Thymus (tissue), 11 donors: ENCODE results near the gene EHMT2. TPM values are rescaled to one million over a fixed set of nuclear protein-coding genes. Genes with fewer than 3 reads are reported as not detected.
A peak's percentile ranks its signal among the peaks of the same experiment; 100 is the strongest.
"Not testable (repeated sequence)": the region's sequence is repeated elsewhere in the genome, so short reads cannot be mapped to it uniquely, and the experiment has no call there.

Experiments used
- DNase-seq, 9 donors: peaks; one replicate each; pipeline ENCODE4 v3.0.0-alpha.2; 2013; ENCODE audit warnings: low spot score in 9 of 9, low read depth in 6 of 9, missing footprints in 1 of 9
- H3K27ac ChIP-seq, 2 donors: one replicate each; pipeline ENCODE4 v1.5.1; 2013; ENCODE audit warnings: control low read depth in 1 of 2, low read depth in 1 of 2, low read length in 1 of 2, mild to moderate bottlenecking in 1 of 2, moderate library complexity in 1 of 2
- H3K27me3 ChIP-seq, 2 donors: one replicate each; pipeline ENCODE4 v1.5.1; 2013; ENCODE audit warnings: low read length in 1 of 2; ENCODE audit not compliant: control insufficient read depth in 2 of 2, insufficient read depth in 1 of 2
- H3K36me3 ChIP-seq, 2 donors: one replicate each; pipeline ENCODE4 v1.5.1; 2013; ENCODE audit warnings: low read length in 1 of 2, mild to moderate bottlenecking in 1 of 2, moderate library complexity in 1 of 2; ENCODE audit not compliant: control insufficient read depth in 2 of 2, insufficient read depth in 2 of 2
- H3K4me1 ChIP-seq, 2 donors: one replicate each; pipeline ENCODE4 v1.5.1; 2013; ENCODE audit warnings: low read length in 2 of 2; ENCODE audit not compliant: control insufficient read depth in 2 of 2, insufficient read depth in 2 of 2
- H3K4me3 ChIP-seq, 2 donors: one replicate each; pipeline ENCODE4 v1.5.1; 2013; ENCODE audit warnings: low read length in 2 of 2, control low read depth in 1 of 2, mild to moderate bottlenecking in 1 of 2
- H3K9me3 ChIP-seq, 2 donors: one replicate each; pipeline ENCODE4 v1.5.1; 2013; ENCODE audit warnings: low read length in 1 of 2, mild to moderate bottlenecking in 1 of 2; ENCODE audit not compliant: control insufficient read depth in 2 of 2, insufficient read depth in 1 of 2
- WGBS: extraction: QIAGEN DNeasy Blood & Tissue Kit; methylation state at CpG from one replicate; pipeline ENCODE4 v1.1.7; 2013; 5-methylcytosine and 5-hydroxymethylcytosine counted together
- polyA plus RNA-seq: library from polyadenylated mRNA; stranded (reverse); fragments of 200-250 nt; gene quantifications from one replicate; pipeline ENCODE4 v1.2.3, GENCODE V29; 2013
- total RNA-seq: library from RNA; stranded (reverse); fragments of 120-200 nt; gene quantifications from one replicate; pipeline ENCODE4 v1.2.4, GENCODE V29; 2013
- donor health status: healthy.

EHMT2 gene
- total and polyA plus RNA-seq, 2 donors = 35.0 to 60.1 TPM

DNA sequence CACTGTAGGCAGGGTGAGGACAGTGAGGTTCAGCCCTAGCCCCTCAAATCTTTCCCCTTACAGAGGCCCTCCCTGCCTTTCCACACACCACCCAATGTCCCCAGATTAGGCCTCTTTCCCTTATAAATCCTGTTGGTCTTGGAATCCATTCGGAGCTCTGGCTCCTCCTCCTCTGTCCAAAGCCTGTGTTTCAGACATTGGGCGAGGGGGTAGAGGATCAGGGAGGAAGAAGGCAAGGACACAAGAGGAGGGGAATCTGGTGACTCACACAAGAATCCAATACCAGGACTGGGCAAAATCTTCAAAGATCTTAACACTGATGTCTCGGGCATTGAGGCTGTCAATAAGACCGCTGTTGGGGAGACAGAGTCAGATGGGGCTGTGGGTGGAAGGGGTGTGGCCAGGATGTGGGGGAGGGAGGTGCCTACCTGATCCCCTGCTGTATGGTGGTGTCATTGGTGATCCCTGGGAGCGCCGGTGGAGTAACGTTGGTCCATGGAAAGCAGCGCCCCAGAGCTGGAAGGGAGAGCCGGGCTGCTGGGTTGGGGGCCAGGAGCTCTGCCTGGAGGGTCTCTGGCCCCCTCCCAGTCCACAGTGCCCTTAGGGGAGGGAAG is 26.3 kb downstream of the EHMT2 start:
- 76% methylated on average over 9 of the region's 9 CpGs for WGBS
- H3K36me3 ChIP-seq = no peaks in the 10 kb centered on the region
- H3K9me3 ChIP-seq = no peaks in the 10 kb centered on the region
- DNase-seq = no peak
- no peak overlapping the region for H3K4me3 ChIP-seq
- no peak overlapping the region for H3K27ac ChIP-seq
- peaks cover 0 to 23% of the 10 kb centered on the region in 2 donors for H3K4me1 ChIP-seq
- H3K27me3 ChIP-seq = no peaks in the 10 kb centered on the region

- Histone ChIP-seq H3K27me3 (no peaks in the 10 kb centered on the region), H3K4me1 (peaks cover 0 to 16% of the 10 kb centered on the region in 2 donors), H3K36me3 (no peaks in the 10 kb centered on the region), H3K27ac (no peak overlapping the region), H3K4me3 (no peak overlapping the region), H3K9me3 (peaks cover 0 to 3% of the 10 kb centered on the region in 2 donors)
- no peak for DNase-seq
- WGBS = 79% methylated on average over 16 of the region's 16 CpGs
Measured at GRCh38 chr6:31870385-31870921, 27.0 kb downstream of the EHMT2 start.

GRCh38 chr6:31869343-31869742 is 28.2 kb downstream of the EHMT2 start:
- H3K4me3 ChIP-seq = no peak overlapping the region
- no peak overlapping the region for H3K27ac ChIP-seq
- no peak for DNase-seq
- no peaks in the 10 kb centered on the region for H3K36me3 ChIP-seq
- H3K9me3 ChIP-seq = peaks cover 0 to 3% of the 10 kb centered on the region in 2 donors
- no peaks in the 10 kb centered on the region for H3K27me3 ChIP-seq
- WGBS = 94% methylated on average over 8 of the region's 8 CpGs
- peaks cover 3 to 17% of the 10 kb centered on the region in 2 donors for H3K4me1 ChIP-seq

DNA sequence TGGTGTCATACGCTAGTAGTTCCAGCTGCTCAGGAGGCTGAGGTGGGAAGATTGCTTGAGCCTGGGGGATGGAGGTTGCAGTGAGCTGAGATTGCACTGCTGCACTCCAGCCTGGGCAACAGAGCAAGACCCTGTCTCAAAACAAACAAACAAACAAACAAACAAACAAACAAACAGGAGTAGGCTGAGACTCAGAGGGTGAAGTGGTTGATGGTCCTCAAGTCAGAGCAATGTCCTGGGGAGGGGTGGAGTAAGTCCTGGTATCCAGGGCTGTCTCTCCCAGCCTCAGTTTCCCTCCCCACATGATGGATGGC is 28.9 kb downstream of the EHMT2 start:
- WGBS = 98% methylated on average over 1 of the region's 1 CpG
- not testable (repeated sequence) for H3K4me3 ChIP-seq, H3K36me3 ChIP-seq, H3K9me3 ChIP-seq, DNase-seq, H3K27me3 ChIP-seq
- H3K4me1 ChIP-seq = peaks cover 5 to 20% of the 10 kb centered on the region in 2 donors
- H3K27ac ChIP-seq = peak overlapping the region in 1 of 2 donors; percentile 44

GRCh38 chr6:31865205-31866118 is 32.0 kb downstream of the EHMT2 start:
- WGBS = 94% methylated on average over 21 of the region's 21 CpGs
- H3K27ac ChIP-seq = no peak overlapping the region
- H3K27me3 ChIP-seq = no peaks in the 10 kb centered on the region
- DNase-seq = no peak
- no peak overlapping the region for H3K4me3 ChIP-seq
- H3K36me3 ChIP-seq = peaks cover 0 to 8% of the 10 kb centered on the region in 2 donors
- peaks cover 0 to 3% of the 10 kb centered on the region in 2 donors for H3K9me3 ChIP-seq
- H3K4me1 ChIP-seq = peaks cover 12 to 36% of the 10 kb centered on the region in 2 donors

- no peaks in the 10 kb centered on the region for H3K27me3 ChIP-seq
- no peak for DNase-seq
- WGBS = 98% methylated on average over 8 of the region's 8 CpGs
- H3K4me3 ChIP-seq = no peak overlapping the region
- peaks cover 6 to 13% of the 10 kb centered on the region in 2 donors for H3K36me3 ChIP-seq
- no peak overlapping the region for H3K27ac ChIP-seq
- peaks cover 12 to 36% of the 10 kb centered on the region in 2 donors for H3K4me1 ChIP-seq
- peaks cover 0 to 3% of the 10 kb centered on the region in 2 donors for H3K9me3 ChIP-seq
Measured at GRCh38 chr6:31864818-31865204, 32.7 kb downstream of the EHMT2 start.

GRCh38 chr6:31864123-31864562 is 33.4 kb downstream of the EHMT2 start:
- peak overlapping the region; percentile 55 to 68 for H3K4me3 ChIP-seq
- WGBS = 19% methylated on average over 16 of the region's 16 CpGs
- H3K9me3 ChIP-seq = not testable (repeated sequence)

DNA sequence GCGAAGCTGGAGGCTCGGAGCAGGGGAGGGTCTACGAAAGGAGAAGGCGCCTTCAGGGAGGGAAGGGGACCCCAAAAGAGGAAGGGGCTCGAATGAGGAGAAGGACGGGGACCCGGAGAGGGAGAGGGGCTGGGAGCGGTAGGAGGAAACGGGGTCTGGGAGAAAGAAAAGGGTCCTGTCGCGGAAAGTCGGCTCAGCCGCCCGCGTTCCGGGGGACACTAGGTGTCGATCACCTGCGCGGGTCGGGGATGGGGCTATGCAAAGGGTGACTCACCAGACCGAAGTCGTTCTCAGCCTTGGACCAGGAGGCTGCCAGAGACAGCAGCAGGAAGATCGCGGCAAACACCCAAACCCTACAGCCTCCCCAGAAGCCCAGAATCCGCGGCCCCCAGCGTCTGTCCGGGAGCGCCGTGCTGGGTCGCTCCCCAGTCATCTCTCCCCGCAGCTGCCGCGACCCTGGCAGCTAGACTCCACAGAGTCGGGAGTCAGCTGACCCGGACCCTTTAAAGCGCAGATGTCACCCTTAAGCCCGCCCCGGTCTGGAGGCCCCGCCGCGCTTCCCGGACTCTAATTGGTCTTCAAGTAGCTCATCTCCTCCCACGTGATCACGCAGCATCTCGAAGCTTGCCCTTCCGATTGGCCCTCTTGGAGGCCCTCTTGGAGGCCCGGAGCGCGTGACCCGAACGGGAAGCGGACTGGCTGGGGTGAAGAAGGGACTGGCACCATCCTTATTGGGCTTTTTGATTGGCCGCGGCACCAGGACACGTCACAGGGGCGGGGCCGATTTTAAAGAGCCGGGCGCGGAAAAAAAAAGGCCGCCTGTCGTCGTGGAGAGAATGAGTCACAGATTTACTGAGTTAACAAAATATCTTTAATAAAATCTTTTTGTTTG is 34.9 kb downstream of the EHMT2 start, which contains the start of gene NEU1:
Gene NEU1, minus strand, starts transcription at position 478 of the 892 bp plus-strand sequence. Its CDS starts 45 bp downstream, at position 433.
- Histone ChIP-seq H3K4me1 (peaks cover 12 to 33% of the 10 kb centered on the region in 2 donors), H3K27ac (peak within 1 kb of the TSS; percentile 76 to 82), H3K9me3 (peaks cover 0 to 3% of the 10 kb centered on the region in 2 donors), H3K36me3 (peaks cover 19 to 22% of the 10 kb centered on the region in 2 donors), H3K4me3 (peak within 1 kb of the TSS; percentile 64 to 72), H3K27me3 (no peaks in the 10 kb centered on the region)
- peak; percentile 91 to 100 (median 99) for DNase-seq
- under 1% methylated on average over 64 of the region's 64 CpGs for WGBS

More at GRCh38 chr6:31864123-31864562, 33.4 kb downstream of the EHMT2 start:
- not testable (repeated sequence) for DNase-seq, H3K27me3 ChIP-seq
- Histone ChIP-seq H3K27ac (peak overlapping the region in 1 of 2 donors; percentile 82), H3K36me3 (peaks cover 13 to 20% of the 10 kb centered on the region in 2 donors), H3K4me1 (peaks cover 12 to 36% of the 10 kb centered on the region in 2 donors)
